Measurements from ENCODE around the gene NCAM1. TPM values are rescaled to one million over a fixed set of nuclear protein-coding genes. Genes with fewer than 3 reads are reported as not detected.

The NCAM1 gene
- total RNA-seq, 6 donors from 2014 or later = 1.4 to 15.3 (median 2.5) TPM

DNA sequence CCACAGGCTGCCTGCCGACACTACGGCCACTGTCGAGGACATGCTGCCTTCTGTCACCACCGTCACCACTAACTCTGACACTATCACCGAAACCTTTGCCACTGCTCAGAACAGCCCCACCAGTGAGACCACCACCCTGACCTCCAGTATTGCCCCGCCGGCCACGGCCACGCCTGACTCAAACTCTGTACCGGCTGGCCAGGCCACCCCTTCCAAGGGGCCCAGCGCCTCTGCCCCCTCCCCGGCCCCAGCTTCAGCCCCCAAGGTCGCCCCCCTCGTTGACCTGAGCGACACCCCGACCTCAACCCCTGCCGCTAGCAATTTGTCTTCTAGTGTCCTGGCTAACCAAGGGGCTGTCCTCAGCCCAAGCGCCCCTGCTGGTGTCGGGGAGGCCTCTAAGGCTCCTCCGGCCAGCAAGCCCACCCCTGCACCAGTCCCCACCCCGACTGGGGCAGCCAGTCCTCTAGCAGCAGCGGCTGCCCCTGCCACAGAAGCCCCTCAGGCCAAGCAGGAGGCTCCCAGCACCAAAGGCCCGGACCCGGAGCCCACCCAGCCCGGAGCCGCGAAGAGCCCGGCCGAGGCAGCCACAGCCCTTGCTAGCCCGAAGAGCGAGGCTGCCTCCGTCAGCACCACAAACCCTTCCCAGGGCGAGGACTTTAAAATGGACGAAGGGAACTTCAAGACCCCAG lies 311.9 kb downstream of the NCAM1 start:
- TF ChIP-seq POLR2A (IDR thresholded peaks at IDR 0.05) (no peak), POLR2AphosphoS5 (IDR thresholded peaks at IDR 0.05) (no peak), EP300 (IDR thresholded peaks at IDR 0.05) (no peak)
- TF ChIP-seq, protein P1, sequence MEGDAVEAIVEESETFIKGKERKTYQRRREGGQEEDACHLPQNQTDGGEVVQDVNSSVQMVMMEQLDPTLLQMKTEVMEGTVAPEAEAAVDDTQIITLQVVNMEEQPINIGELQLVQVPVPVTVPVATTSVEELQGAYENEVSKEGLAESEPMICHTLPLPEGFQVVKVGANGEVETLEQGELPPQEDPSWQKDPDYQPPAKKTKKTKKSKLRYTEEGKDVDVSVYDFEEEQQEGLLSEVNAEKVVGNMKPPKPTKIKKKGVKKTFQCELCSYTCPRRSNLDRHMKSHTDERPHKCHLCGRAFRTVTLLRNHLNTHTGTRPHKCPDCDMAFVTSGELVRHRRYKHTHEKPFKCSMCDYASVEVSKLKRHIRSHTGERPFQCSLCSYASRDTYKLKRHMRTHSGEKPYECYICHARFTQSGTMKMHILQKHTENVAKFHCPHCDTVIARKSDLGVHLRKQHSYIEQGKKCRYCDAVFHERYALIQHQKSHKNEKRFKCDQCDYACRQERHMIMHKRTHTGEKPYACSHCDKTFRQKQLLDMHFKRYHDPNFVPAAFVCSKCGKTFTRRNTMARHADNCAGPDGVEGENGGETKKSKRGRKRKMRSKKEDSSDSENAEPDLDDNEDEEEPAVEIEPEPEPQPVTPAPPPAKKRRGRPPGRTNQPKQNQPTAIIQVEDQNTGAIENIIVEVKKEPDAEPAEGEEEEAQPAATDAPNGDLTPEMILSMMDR (IDR thresholded peaks at IDR 0.05) = no peak
- DNase-seq (peak in 1 of 2 donors; percentile 68), ATAC-seq (ENCODE audit: low FRiP score in 2 of 2) (no peak)
- Histone ChIP-seq H3K36me3 (no peaks in the 10 kb centered on the region), H3K27ac (no peak overlapping the region), H3K4me1 (no peaks in the 10 kb centered on the region), H3K27me3 (no peaks in the 10 kb centered on the region), H3K9me3 (no peaks in the 10 kb centered on the region), H3K4me3 (no peak overlapping the region)
- WGBS, 2 donors = 79 to 87% methylated on average over 11 to 32 of the region's 34 CpGs

DNA sequence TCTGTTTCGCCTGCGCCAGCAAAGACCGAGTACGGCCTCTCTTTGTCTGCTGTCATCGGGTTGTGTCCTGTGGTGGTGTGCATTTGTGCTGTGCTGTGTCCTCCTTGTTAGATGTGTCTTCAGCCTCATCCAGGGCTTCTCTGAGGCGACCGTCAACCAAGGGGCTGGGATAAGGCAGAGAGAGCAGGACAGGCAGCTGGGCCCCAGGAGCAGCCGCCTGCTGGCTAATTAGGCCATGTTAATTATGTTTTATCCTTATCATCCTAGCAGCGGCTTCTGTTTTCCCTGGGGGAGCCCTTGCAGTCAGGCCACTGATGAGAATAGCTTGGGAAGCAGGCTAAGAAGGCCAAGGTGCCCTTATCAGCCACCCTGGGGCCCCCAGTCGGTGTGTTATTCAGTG lies 312.5 kb downstream of the NCAM1 start:
- ATAC-seq (ENCODE audit: low FRiP score in 2 of 2) (no peak), DNase-seq (no peak)
- WGBS, 2 donors = 85 to 96% methylated on average over 9 to 10 of the region's 10 CpGs
- no peaks in the 10 kb centered on the region for H3K36me3 ChIP-seq
- no peaks in the 10 kb centered on the region for H3K4me1 ChIP-seq
- no peaks in the 10 kb centered on the region for H3K27me3 ChIP-seq
- TF ChIP-seq POLR2AphosphoS5 (IDR thresholded peaks at IDR 0.05) (no peak), EP300 (IDR thresholded peaks at IDR 0.05) (no peak), POLR2A (IDR thresholded peaks at IDR 0.05) (no peak)
- TF ChIP-seq, protein P1 (IDR thresholded peaks at IDR 0.05) = no peak
- H3K27ac ChIP-seq = no peak overlapping the region
- no peaks in the 10 kb centered on the region for H3K9me3 ChIP-seq
- no peak overlapping the region for H3K4me3 ChIP-seq

DNA sequence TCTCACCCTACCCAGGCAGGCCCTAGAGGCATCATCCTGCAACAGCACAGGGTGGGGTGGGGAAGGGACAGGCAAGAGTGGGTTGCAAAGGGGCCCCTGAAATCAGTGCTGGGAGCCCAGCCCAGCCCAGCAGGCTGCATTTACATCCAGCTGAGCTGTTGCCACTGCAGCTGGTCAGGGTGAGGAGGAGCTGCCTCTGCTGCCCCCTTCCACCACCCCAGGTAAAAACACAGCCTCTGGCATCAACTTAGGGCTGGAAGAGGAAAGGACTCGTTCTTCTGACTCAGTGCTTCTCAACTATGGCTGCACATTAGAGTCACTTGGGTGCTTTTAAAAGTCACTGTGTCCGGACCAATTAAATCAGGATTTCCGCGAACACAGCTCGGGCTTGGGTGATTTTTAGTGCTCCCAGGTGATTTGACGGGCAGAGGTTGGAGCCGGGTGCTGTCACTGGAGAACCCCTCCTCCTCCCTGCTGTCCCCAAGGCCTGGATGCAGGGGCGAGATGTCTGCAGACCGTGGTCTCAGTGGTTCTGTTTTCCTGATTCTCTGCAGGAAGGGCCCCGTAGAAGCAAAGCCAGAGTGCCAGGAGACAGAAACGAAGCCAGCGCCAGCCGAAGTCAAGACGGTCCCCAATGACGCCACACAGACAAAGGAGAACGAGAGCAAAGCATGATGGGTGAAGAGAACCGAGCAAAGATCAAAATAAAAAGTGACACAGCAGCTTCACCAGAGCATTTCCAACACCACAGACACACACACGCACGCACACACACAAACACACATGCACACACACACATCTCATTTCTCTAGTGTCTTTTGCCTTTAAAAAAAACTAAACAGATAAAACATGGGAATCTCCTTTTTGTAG lies 313.7 kb downstream of the NCAM1 start:
- no peak overlapping the region for H3K27ac ChIP-seq
- H3K27me3 ChIP-seq = no peaks in the 10 kb centered on the region
- 87 to 89% methylated on average over 19 of the region's 19 CpGs for WGBS, 2 donors
- TF ChIP-seq, protein P1 (IDR thresholded peaks at IDR 0.05) = no peak
- no peak for TF ChIP-seq POLR2A (IDR thresholded peaks at IDR 0.05)
- TF ChIP-seq EP300 (IDR thresholded peaks at IDR 0.05) = no peak
- TF ChIP-seq POLR2AphosphoS5 (IDR thresholded peaks at IDR 0.05) = no peak
- no peak overlapping the region for H3K4me3 ChIP-seq
- no peaks in the 10 kb centered on the region for H3K36me3 ChIP-seq
- ATAC-seq (ENCODE audit: low FRiP score in 2 of 2) = no peak
- DNase-seq = no peak
- no peaks in the 10 kb centered on the region for H3K9me3 ChIP-seq
- no peaks in the 10 kb centered on the region for H3K4me1 ChIP-seq

DNA sequence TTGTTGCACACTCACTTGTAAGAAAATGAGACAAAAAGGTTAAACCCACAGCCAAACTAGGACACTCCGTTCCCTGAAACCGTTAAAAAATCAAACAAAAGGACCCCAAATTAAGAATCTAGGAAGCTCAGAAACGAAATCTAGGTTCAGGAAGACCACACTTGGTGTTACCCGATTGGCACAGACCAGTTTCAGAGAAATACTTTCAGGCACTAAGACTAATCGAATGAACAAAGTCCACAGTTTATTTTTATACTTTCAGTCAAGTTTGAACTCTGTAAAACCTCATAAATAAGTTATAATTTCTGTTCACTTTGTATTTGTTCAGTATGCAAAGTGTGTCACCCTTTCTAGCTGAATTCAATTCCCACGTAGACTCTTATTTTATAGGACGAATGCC lies 314.4 kb downstream of the NCAM1 start:
- no peaks in the 10 kb centered on the region for H3K36me3 ChIP-seq
- DNase-seq (no peak), ATAC-seq (ENCODE audit: low FRiP score in 2 of 2) (no peak)
- TF ChIP-seq, protein P1 (IDR thresholded peaks at IDR 0.05) = no peak
- TF ChIP-seq POLR2AphosphoS5 (IDR thresholded peaks at IDR 0.05) (no peak), EP300 (IDR thresholded peaks at IDR 0.05) (no peak), POLR2A (IDR thresholded peaks at IDR 0.05) (no peak)
- no peaks in the 10 kb centered on the region for H3K27me3 ChIP-seq
- no peaks in the 10 kb centered on the region for H3K4me1 ChIP-seq
- H3K9me3 ChIP-seq = no peaks in the 10 kb centered on the region
- H3K27ac ChIP-seq = no peak overlapping the region
- no peak overlapping the region for H3K4me3 ChIP-seq
- WGBS, 2 donors = 87% methylated on average over 7 of the region's 7 CpGs

Data from upper lobe of left lung (tissue), 6 donors.